Measurements from ENCODE around the gene FGD2. TPM values are rescaled to one million over a fixed set of nuclear protein-coding genes. Genes with fewer than 3 reads are reported as not detected.

FGD2 gene
- total and polyA plus RNA-seq, 12 donors: 1.0 to 22.1 (median 2.5) TPM

- no peaks in the 10 kb centered on the region for H3K9me3 ChIP-seq
- DNase-seq: no peak
- H3K27me3 ChIP-seq: no peaks in the 10 kb centered on the region
- TF ChIP-seq, protein P1, sequence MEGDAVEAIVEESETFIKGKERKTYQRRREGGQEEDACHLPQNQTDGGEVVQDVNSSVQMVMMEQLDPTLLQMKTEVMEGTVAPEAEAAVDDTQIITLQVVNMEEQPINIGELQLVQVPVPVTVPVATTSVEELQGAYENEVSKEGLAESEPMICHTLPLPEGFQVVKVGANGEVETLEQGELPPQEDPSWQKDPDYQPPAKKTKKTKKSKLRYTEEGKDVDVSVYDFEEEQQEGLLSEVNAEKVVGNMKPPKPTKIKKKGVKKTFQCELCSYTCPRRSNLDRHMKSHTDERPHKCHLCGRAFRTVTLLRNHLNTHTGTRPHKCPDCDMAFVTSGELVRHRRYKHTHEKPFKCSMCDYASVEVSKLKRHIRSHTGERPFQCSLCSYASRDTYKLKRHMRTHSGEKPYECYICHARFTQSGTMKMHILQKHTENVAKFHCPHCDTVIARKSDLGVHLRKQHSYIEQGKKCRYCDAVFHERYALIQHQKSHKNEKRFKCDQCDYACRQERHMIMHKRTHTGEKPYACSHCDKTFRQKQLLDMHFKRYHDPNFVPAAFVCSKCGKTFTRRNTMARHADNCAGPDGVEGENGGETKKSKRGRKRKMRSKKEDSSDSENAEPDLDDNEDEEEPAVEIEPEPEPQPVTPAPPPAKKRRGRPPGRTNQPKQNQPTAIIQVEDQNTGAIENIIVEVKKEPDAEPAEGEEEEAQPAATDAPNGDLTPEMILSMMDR (IDR thresholded peaks at IDR 0.05): no peak
- peaks cover 30 to 100% (median 84%) of the 10 kb centered on the region in 9 donors for H3K4me1 ChIP-seq
- peak in 2 of 8 donors; percentile 1 to 2 for ATAC-seq
- peak overlapping the region in 8 of 10 donors; percentile 6 to 63 (median 44) for H3K27ac ChIP-seq
- H3K4me3 ChIP-seq: no peak overlapping the region
- 64 to 74% methylated on average over 11 of the region's 11 CpGs for WGBS, 2 donors
- intact Hi-C loops (cut with DNase I): loop anchor here in 5 of 10 donors (2.0 to 5.0 kb wide), 5 partner anchors 61 to 211 kb away; partner anchors contain the start of gene C6orf89 (in 5 of the 5)
- H3K36me3 ChIP-seq: peaks cover 0 to 90% (median 46%) of the 10 kb centered on the region in 9 donors
These were observed 26.8 kb upstream of the FGD2 start for GRCh38 chr6:36978421-36979346.

GRCh38 chr6:36979347-36979742 lies 26.1 kb upstream of the FGD2 start:
- Histone ChIP-seq H3K9me3 (no peaks in the 10 kb centered on the region), H3K4me1 (peaks cover 33 to 100% (median 87%) of the 10 kb centered on the region in 9 donors), H3K4me3 (no peak overlapping the region), H3K27me3 (no peaks in the 10 kb centered on the region), H3K27ac (peak overlapping the region in 8 of 10 donors; percentile 6 to 63 (median 50)), H3K36me3 (peaks cover 0 to 83% (median 40%) of the 10 kb centered on the region in 9 donors)
- ATAC-seq (peak; percentile 20 to 76 (median 70)), DNase-seq (no peak)
- WGBS, 2 donors: 21 to 32% methylated on average over 4 of the region's 4 CpGs
- TF ChIP-seq, protein P1 (IDR thresholded peaks at IDR 0.05): peak; percentile 18 to 74 (median 57)
- intact Hi-C loops (cut with DNase I): loop anchor here in 5 of 10 donors (2.0 to 5.0 kb wide), 5 partner anchors 62 to 212 kb away; partner anchors contain the start of gene C6orf89 (in 5 of the 5)

DNA sequence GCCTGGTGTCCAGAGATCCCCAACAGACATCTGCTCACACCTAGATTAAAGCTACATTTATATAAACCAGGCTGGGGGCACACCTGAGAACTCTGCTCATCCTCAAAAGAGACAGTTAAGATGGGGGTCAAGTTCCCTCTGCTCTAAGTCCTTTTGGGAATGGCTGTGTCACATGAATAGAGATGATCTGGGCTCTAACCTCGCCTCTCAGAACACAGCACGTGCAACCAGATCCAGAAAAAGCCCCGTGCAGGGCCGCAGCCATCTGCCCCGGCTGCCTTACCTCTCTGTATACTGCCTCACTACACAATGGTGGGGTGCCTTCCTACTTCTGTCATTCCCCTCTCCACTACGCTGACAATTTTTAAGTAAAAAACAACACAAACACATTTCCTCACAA lies 25.3 kb upstream of the FGD2 start:
- TF ChIP-seq, protein P1 (IDR thresholded peaks at IDR 0.05): no peak
- ATAC-seq (no peak), DNase-seq (no peak)
- peaks cover 33 to 97% (median 90%) of the 10 kb centered on the region in 9 donors for H3K4me1 ChIP-seq
- peak overlapping the region in 8 of 10 donors; percentile 3 to 63 (median 44) for H3K27ac ChIP-seq
- H3K9me3 ChIP-seq: no peaks in the 10 kb centered on the region
- H3K36me3 ChIP-seq: peaks cover 0 to 75% (median 32%) of the 10 kb centered on the region in 9 donors
- intact Hi-C loops (cut with DNase I): loop anchor here in 6 of 10 donors (2.0 to 10.0 kb wide), 6 partner anchors 37 to 435 kb away; partner anchors contain the start of genes C6orf89 (in 4 of the 6) and STK38 (in 1 of the 6)
- 42 to 45% methylated on average over 6 of the region's 6 CpGs for WGBS, 2 donors
- no peak overlapping the region for H3K4me3 ChIP-seq
- H3K27me3 ChIP-seq: no peaks in the 10 kb centered on the region
